Activated naive CD4-positive, alpha-beta T cell treated with anti-CD3 and anti-CD28 coated beads for 36 hours (primary cell): ENCODE results near the gene STK32A. TPM values are rescaled to one million over a fixed set of nuclear protein-coding genes. Genes with fewer than 3 reads are reported as not detected.

ENCODE experiments used
- CTCF ChIA-PET: fragments of 350-600 bp; sonication (Branson Sonifier 250); formaldehyde crosslinking; loops from one replicate; lab custom pipeline; 2021; ENCODE audit warnings: antibody characterized with exemption; lab: Charles Lee
- DNase-seq: peaks from one replicate; pipeline ENCODE4 v3.0.0-alpha.2; 2020
- H3K27ac Mint-ChIP-seq: one replicate; pipeline ENCODE4 v1.8.0; 2021; ENCODE audit warnings: mild to moderate bottlenecking, mixed read lengths
- H3K27me3 Mint-ChIP-seq: one replicate; pipeline ENCODE4 v1.8.0; 2021; ENCODE audit warnings: low read depth, mixed read lengths
- H3K36me3 Mint-ChIP-seq: one replicate; pipeline ENCODE4 v1.8.0; 2021; ENCODE audit warnings: low read depth, mixed read lengths
- H3K4me1 Mint-ChIP-seq: one replicate; pipeline ENCODE4 v1.8.0; 2021; ENCODE audit warnings: low read depth, mixed read lengths
- H3K4me3 Mint-ChIP-seq: one replicate; pipeline ENCODE4 v1.8.0; 2021; ENCODE audit warnings: mild to moderate bottlenecking, moderate library complexity, mixed read lengths
- H3K9me3 Mint-ChIP-seq: one replicate; pipeline ENCODE4 v1.8.0; 2021; ENCODE audit warnings: mixed read lengths
- intact Hi-C: fragments of 100-400 bp; cut with micrococcal nuclease; formaldehyde crosslinking; loops from one replicate; pipeline ENCODE4 v1.15.1; 2023
- total RNA-seq, 2 experiments: library from RNA; stranded (reverse); gene quantifications; one replicate each; pipeline ENCODE4 v1.2.3, GENCODE V29; 2021

STK32A gene
- total RNA-seq, 2 experiments from 2014 or later = not detected

DNA sequence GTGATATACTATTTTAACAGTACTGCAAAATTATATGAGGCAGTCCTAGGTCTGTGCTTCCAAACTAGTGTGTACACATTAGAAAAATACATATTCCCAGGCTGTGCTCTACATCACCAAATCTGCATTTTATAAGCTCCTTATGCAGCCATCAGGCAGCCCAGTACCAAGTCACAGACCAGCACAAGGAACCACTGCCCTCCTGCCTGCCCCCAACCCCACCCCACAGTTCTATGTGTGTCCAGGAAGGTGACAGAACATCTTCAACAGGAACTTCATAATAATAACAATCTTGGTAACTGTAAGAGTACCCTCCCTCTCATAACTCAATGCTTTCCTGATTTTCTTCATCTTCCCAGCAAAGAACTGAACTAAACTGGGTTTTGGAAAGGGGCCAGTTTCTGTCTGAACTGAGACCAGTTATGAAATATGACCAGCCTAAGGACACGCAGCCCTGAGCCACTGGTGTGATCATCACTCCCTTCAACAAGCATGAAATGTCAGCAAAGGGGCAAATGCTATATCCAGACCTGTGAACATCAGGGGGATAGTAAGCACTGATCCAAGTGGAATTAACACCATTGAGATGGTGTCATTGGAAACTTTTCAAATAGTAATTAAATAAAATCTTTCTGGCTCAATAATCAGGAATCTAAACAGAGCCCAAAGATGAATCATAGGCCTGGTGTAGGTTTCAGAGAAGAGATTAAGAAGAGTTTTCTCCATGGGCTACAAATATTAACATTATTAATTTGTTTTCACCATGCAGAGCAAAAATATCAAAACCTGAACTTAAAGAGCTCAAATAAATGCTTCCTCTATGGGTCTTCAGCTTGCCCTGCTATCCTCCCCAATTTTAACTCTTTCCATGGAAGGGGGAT lies 192.9 kb downstream of the STK32A start:
- no peaks in the 10 kb centered on the region for H3K4me1 Mint-ChIP-seq
- no peaks in the 10 kb centered on the region for H3K9me3 Mint-ChIP-seq
- intact Hi-C loops = no loop called here
- H3K36me3 Mint-ChIP-seq = no peaks in the 10 kb centered on the region
- H3K27ac Mint-ChIP-seq = no peak overlapping the region
- no peak overlapping the region for H3K4me3 Mint-ChIP-seq
- peaks cover 4% of the 10 kb centered on the region for H3K27me3 Mint-ChIP-seq
- CTCF ChIA-PET = no interaction called here
- no peak for DNase-seq

DNA sequence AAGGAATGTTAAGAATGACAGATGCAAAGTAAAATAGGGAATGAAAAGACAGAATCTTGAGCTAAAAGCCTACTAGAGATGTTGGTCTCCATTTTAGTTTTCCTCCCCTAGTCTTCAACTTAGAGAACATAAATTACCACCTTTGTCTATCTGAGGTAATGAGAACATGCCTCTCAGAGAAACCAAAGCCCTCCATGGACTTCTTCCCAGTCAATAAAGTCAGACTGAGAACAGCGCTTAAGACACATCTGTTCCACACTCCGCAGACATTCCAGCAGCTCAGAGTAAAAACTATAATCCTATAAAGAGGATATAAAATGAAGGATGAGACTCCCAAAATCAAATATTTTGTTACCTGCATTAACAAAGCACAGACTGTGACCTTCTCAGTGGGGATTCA lies 195.8 kb downstream of the STK32A start:
- CTCF ChIA-PET = no interaction called here
- Mint-ChIP-seq H3K9me3 (no peaks in the 10 kb centered on the region), H3K36me3 (no peaks in the 10 kb centered on the region), H3K4me3 (no peak overlapping the region), H3K27me3 (peaks cover 2% of the 10 kb centered on the region), H3K27ac (no peak overlapping the region), H3K4me1 (no peaks in the 10 kb centered on the region)
- no peak for DNase-seq
- intact Hi-C loops = no loop called here

DNA sequence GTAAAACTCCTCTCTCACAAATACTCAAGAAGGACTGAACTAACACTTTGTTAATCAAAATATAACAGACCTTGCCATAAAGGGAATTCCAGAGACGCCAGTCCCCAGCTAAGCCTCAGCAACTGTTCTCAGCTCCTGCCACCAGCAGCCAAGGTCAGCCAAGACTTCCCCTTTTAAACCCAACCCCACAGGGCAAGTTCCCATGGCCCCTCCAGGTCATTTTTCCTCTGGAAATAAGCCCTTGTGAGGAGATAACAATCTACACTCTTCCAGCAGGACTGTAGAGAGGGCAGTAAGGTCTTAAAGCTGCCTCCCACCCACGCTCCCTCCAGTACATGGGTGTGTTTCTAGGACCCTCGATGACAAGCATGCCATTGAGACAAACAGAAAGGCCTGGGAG lies 196.8 kb downstream of the STK32A start:
- intact Hi-C loops = no loop called here
- H3K4me3 Mint-ChIP-seq = no peak overlapping the region

DNA sequence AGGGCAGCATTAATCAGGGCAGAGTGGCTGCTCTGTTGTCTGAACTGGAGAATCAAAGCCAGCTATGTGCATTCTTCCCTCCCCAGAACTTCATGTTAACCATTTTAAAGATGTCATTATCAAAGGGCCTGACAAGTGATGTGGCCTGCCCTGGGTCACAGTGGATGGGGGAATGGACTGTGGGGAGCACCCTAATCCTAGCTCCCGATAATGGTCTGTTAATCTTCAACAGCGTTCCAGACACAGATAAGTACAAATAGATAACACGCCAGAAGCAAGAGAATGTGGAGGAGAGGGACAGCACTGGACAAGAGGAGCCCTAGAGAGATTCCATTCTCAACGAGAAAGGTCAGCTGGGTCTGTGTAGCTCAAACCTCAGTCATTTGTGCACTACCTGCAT lies 197.5 kb downstream of the STK32A start:
- no peak for DNase-seq
- Mint-ChIP-seq H3K27ac (no peak overlapping the region), H3K4me1 (no peaks in the 10 kb centered on the region), H3K9me3 (no peaks in the 10 kb centered on the region), H3K36me3 (no peaks in the 10 kb centered on the region), H3K27me3 (peaks cover 2% of the 10 kb centered on the region), H3K4me3 (no peak overlapping the region)
- intact Hi-C loops = no loop called here
- CTCF ChIA-PET = no interaction called here

More for the DNA sequence above, 196.8 kb downstream of the STK32A start:
- no peak overlapping the region for H3K27ac Mint-ChIP-seq
- CTCF ChIA-PET = no interaction called here
- H3K36me3 Mint-ChIP-seq = no peaks in the 10 kb centered on the region
- no peaks in the 10 kb centered on the region for H3K4me1 Mint-ChIP-seq
- peaks cover 2% of the 10 kb centered on the region for H3K27me3 Mint-ChIP-seq
- no peaks in the 10 kb centered on the region for H3K9me3 Mint-ChIP-seq
- DNase-seq = no peak

DNA sequence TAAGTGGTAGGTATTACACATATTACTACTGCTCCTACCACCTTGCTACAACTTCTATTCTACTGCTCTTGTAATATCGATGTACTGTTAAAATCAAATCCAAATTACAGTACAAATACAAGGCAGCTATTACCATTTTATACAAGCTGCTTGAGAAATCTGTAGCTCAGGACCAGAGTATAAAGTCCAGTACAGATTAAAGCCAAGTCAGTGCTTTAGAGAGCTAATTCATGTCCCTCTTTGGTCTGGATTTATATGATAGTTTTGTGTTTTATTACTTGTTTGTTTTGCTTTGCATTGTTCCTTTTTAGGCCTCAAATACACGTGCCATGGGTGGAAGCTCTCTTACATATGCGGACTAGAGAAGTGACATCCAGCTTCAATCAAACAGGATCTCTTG lies 199.2 kb downstream of the STK32A start:
- CTCF ChIA-PET = no interaction called here
- no peak overlapping the region for H3K27ac Mint-ChIP-seq
- DNase-seq = no peak

DNA sequence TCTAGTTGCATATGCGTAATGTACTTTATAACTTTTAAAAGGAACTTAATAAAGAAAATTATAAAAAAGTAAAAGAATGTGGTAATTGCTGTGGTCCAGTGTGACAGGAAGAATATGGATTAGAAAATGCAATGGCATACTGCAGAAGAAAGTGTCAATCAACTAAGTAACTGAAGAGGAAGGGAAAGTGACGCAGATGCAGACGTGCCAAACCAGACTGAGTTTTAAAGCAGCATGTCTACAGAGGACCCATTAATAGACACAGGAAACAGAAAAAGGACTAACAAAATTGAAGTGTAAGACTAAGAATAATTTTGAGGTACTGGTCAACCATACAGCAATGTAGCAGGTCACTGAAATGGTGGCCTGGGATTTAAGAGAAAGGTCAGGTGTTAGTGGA lies 201.8 kb downstream of the STK32A start:
- Mint-ChIP-seq H3K4me3 (no peak overlapping the region), H3K4me1 (no peaks in the 10 kb centered on the region), H3K27ac (no peak overlapping the region), H3K27me3 (no peaks in the 10 kb centered on the region), H3K9me3 (no peaks in the 10 kb centered on the region), H3K36me3 (no peaks in the 10 kb centered on the region)
- DNase-seq = no peak
- intact Hi-C loops = no loop called here
- CTCF ChIA-PET = no interaction called here

More for the DNA sequence above, 199.2 kb downstream of the STK32A start:
- H3K4me1 Mint-ChIP-seq = no peaks in the 10 kb centered on the region
- no peak overlapping the region for H3K4me3 Mint-ChIP-seq
- intact Hi-C loops = no loop called here
- H3K36me3 Mint-ChIP-seq = no peaks in the 10 kb centered on the region
- H3K9me3 Mint-ChIP-seq = no peaks in the 10 kb centered on the region
- no peaks in the 10 kb centered on the region for H3K27me3 Mint-ChIP-seq

DNA sequence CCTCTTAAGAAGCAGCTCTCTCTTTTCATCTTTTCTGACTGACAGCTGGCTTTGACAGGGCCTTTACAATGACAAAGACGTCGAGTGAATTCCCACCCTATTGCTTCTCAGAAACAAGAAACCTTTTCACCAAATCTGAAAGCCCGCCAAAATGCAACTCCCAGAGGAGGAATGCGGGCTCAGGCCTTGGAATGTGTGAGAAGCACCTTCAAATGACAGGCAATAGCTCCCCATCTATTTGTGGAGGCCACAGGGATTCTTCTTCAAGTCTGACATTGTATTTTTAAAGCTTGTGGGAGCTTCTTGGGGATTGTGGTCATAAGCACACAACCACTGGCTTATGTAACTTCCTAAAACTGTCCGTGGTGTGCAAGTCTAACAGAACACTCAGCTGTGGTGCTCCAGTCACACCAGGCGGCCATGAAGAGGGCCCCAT lies 202.4 kb downstream of the STK32A start:
- Mint-ChIP-seq H3K36me3 (no peaks in the 10 kb centered on the region), H3K4me1 (no peaks in the 10 kb centered on the region), H3K27ac (no peak overlapping the region), H3K9me3 (no peaks in the 10 kb centered on the region), H3K4me3 (no peak overlapping the region), H3K27me3 (peaks cover 2% of the 10 kb centered on the region)
- CTCF ChIA-PET = no interaction called here
- intact Hi-C loops = no loop called here
- no peak for DNase-seq
